ENCODE measurements around the gene TAS2R7.

DNA sequence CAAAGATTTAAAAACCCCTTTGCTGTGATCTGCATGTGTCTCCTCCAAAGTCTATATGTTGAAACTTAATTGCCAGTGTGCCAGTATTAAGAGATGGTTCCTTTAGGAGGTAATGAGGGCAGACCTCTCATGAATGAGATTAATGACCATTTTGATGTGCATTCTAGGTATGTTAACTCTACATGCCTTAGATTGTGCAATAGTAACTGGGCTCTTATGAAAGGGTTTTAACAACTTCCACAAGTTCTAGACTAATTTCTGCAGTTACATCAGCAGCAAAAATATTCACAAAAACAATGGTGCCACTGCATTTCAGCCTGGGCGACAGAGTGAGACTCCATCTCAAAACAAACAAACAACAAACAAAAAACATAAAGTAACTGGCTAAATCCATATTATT is 27.6 kb upstream of the TAS2R7 start:
- TF ChIP-seq, protein P1, sequence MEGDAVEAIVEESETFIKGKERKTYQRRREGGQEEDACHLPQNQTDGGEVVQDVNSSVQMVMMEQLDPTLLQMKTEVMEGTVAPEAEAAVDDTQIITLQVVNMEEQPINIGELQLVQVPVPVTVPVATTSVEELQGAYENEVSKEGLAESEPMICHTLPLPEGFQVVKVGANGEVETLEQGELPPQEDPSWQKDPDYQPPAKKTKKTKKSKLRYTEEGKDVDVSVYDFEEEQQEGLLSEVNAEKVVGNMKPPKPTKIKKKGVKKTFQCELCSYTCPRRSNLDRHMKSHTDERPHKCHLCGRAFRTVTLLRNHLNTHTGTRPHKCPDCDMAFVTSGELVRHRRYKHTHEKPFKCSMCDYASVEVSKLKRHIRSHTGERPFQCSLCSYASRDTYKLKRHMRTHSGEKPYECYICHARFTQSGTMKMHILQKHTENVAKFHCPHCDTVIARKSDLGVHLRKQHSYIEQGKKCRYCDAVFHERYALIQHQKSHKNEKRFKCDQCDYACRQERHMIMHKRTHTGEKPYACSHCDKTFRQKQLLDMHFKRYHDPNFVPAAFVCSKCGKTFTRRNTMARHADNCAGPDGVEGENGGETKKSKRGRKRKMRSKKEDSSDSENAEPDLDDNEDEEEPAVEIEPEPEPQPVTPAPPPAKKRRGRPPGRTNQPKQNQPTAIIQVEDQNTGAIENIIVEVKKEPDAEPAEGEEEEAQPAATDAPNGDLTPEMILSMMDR (conservative IDR thresholded peaks at IDR 0.05; ENCODE audit: low read depth, low read length), result no peak
- TF ChIP-seq POLR2A (IDR thresholded peaks at IDR 0.05; ENCODE audit: low read depth, low read length) (no peak), CEBPB (IDR thresholded peaks at IDR 0.05; ENCODE audit: low read depth, low read length) (peak; percentile 84), RFX5 (IDR thresholded peaks at IDR 0.05; ENCODE audit: low read depth, low read length) (no peak), RAD21 (IDR thresholded peaks at IDR 0.05; ENCODE audit: low read length) (no peak), NFE2L2 (IDR thresholded peaks at IDR 0.05; ENCODE audit: low read depth, low read length) (no peak), MAFK (IDR thresholded peaks at IDR 0.05; ENCODE audit: low read depth, low read length) (no peak), MAZ (IDR thresholded peaks at IDR 0.05; ENCODE audit: borderline replicate concordance, low read depth, low read length) (no peak), SMC3 (IDR thresholded peaks at IDR 0.05; ENCODE audit: low read depth, low read length) (no peak), BHLHE40 (IDR thresholded peaks at IDR 0.05; ENCODE audit: low read depth, low read length) (no peak), MXI1 (IDR thresholded peaks at IDR 0.05; ENCODE audit: borderline replicate concordance, low read depth, low read length) (no peak), RCOR1 (IDR thresholded peaks at IDR 0.05; ENCODE audit: insufficient replicate concordance, low read length) (no peak)
- TF ChIP-seq, protein P2, sequence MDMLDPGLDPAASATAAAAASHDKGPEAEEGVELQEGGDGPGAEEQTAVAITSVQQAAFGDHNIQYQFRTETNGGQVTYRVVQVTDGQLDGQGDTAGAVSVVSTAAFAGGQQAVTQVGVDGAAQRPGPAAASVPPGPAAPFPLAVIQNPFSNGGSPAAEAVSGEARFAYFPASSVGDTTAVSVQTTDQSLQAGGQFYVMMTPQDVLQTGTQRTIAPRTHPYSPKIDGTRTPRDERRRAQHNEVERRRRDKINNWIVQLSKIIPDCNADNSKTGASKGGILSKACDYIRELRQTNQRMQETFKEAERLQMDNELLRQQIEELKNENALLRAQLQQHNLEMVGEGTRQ (IDR thresholded peaks at IDR 0.05; ENCODE audit: low read depth, low read length), result no peak
- TF ChIP-seq, protein P3, sequence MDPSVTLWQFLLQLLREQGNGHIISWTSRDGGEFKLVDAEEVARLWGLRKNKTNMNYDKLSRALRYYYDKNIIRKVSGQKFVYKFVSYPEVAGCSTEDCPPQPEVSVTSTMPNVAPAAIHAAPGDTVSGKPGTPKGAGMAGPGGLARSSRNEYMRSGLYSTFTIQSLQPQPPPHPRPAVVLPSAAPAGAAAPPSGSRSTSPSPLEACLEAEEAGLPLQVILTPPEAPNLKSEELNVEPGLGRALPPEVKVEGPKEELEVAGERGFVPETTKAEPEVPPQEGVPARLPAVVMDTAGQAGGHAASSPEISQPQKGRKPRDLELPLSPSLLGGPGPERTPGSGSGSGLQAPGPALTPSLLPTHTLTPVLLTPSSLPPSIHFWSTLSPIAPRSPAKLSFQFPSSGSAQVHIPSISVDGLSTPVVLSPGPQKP (IDR thresholded peaks at IDR 0.05; ENCODE audit: borderline replicate concordance, low read depth, low read length), result no peak
